NCI-H2107 treated with DMSO at 0.1 percent for 48 hours (cell line): ENCODE measurements around the gene MEGF6.

Source experiments
- DNase-seq: peaks from one replicate; lab custom pipeline; 2025; ENCODE audit not compliant: unreplicated experiment; lab: John Stamatoyannopoulos, UW

MEGF6 gene

GRCh38 chr1:3506943-3507342 lies 104.4 kb downstream of the MEGF6 start:
- no peak for DNase-seq

GRCh38 chr1:3506041-3506440 lies 105.3 kb downstream of the MEGF6 start:
- DNase-seq: no peak

DNA sequence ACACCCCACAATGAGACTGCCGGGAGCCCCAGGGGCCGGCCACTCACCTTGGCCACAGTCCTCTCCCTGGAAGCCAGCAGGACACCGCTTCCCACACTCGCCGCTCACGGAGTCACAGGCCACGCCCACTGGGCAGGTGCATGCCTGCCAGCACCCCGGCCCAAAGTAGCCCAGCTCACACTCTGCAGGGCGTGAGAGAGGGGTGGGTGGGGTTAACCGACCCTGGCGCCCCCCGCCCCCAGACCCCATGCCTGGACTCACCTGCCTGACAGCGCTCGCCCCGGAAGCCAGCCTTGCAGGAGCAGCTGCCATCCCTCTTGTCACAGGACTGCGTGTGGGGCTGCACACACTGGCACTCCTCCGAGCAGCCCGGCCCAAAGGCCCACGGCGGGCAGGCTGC lies 106.1 kb downstream of the MEGF6 start:
- no peak for DNase-seq

DNA sequence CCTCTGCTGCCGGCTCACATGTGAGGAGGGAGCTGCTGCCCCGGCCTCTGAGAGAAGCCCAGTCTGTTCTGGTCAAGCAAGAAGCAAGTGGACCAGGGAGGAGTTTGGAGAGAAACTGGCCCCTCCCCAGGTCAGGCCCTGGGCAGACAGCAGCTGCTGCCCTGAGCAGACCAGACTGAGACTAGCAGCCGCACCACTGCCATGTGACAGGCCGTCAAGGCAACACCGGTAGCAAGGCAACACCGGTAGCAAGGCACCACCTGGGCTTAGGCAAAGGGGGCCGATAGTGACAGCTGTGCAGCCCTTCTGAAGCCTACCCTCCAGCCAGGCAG lies 106.5 kb downstream of the MEGF6 start:
- DNase-seq: no peak

DNA sequence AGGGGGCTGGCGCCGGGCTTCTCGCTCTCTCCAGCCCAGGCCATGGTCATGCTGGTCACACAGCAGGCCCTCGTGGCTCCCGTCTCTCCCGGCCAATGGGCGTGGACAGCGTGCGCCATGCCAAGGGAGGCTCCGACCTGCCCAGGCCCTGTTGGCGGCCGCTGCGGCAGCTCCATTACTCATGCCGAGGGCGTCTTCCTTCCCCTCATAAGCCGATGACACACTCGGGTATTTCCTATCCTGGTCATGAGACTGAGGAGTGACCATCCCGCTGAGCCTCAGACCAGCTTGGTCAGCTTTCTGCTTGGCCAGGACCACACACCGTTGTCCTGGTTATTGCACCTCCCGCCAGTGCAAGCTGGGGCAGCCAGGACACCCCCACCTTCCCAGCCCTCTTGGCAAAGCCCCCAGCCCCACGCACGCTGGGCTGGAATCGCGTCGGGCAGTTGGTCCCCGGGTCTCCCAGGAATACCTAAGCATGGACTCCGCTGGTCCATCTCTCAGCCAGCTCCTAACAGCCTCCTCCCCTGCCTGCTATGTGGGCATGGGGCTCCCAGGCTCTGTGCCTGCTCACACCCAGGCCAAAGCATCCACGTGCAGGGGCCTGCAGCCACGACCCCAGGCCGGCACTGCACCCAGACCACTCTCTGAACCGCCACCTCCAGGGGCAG lies 107.0 kb downstream of the MEGF6 start:
- DNase-seq: no peak

DNA sequence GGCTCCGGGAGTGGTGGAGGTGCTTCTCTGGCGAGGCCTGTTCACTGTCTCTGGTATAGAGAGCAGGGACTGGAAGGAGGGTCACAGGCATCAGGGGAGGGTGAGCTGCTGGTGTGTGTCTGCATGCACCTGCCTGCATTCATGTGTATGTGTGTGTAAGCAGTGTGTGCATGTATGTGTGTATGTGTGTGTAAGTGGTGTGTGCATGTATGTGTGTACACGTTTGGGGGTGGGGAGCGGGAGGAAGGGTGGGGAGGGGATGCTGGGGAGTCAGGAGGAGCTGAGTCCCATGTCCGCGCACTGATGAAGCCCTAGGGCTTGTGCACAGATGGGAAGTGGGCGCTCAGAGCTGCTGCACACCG lies 107.8 kb downstream of the MEGF6 start:
- no peak for DNase-seq

DNA sequence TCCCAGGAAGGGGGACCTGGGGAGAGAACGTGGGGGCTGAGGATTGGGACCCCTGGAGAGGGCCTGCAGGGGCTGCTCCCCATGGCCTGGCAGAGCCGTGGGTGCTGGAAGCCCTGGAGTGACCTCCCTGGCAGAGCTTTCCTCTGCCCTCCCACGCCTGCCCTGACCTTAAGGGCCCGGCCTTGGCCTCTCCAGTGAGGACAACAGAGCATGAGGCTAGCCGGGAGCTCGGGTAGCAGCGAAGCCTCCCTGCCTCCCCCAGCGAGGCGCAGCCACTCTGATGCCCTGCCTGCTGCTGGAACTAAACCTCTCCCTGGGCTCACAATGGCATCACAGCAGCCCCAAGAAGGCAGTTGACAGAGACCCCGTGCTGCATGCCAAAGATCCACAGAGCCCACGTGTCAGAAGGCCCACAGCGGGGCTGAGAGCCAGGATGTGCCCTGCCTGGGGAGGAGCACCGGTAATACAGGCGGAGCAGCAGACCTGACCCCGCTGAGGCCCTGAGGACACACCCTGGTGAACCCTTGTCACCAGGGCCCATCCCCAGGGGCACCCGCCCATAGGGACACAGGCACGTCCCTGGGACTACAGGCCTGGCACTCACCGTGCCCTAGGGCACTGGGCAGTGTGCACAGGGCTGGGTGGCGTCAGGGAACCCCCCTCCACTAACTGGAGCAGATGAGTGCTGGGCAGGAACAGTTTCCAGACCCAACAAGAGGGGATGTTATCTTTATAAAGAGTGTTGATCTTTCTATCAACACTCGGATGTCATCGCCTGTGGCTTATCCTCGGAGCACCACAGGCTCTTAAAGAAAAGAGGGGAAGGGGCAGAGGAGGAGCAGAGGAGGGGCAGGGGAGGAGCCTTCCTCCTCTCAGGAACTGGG lies 108.4 kb downstream of the MEGF6 start:
- DNase-seq: no peak

GRCh38 chr1:3501856-3502640 lies 109.3 kb downstream of the MEGF6 start:
- no peak for DNase-seq

- no peak for DNase-seq
These were observed 109.9 kb downstream of the MEGF6 start for GRCh38 chr1:3501437-3501836.

DNA sequence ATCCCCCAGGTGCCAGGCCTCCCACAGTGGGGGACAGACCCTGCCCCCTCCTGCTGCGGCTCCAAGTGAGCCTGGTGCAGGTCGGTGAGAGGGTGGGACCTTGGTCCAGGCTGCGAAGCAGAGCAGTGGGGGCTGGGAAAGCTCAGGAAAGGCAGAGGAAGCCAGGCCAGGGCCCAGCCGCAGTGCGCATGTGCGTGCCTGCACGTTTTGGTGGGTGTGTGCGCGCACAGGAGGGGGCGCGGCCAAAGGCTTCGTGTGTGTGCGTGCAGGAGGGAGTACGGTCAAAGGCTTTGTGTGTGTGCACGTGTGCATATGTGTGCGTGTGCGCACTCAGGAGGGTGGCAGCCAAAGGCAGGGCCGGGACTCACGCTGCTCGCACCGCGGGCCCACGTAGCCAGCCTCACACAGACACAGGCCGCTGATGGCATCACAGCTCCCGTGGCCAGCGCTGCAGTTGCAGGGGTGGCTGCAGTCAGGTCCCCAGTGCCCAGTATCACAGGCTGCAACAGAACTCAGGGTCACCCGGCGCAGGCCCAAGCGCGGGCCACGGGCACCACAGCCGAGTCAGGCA lies 111.0 kb downstream of the MEGF6 start:
- DNase-seq: no peak

DNA sequence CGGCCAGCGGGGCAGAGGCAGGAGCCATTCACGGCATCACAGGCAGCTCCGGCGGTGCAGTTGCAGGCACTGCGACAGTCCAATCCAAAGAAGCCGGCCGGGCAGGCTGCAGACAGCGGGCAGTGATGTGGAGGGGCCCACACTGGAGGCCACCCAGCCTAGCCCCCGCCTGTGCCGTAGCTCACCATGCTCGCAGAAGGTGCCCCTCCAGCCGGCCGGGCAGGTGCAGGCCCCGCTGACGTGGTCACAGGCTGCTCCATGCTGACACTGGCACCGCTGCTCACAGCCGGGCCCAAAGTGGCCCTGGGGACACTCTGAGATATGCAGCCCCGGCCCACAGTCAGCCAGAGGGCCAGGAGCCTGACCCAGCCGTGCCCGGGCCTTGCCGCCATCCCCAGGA lies 111.7 kb downstream of the MEGF6 start:
- DNase-seq: no peak

- no peak for DNase-seq
These were observed 112.3 kb downstream of the MEGF6 start for GRCh38 chr1:3498986-3499385.

- DNase-seq: no peak
These were observed 112.9 kb downstream of the MEGF6 start for GRCh38 chr1:3498246-3498930.

- DNase-seq: no peak
These were observed 113.8 kb downstream of the MEGF6 start for GRCh38 chr1:3497521-3497920.

DNA sequence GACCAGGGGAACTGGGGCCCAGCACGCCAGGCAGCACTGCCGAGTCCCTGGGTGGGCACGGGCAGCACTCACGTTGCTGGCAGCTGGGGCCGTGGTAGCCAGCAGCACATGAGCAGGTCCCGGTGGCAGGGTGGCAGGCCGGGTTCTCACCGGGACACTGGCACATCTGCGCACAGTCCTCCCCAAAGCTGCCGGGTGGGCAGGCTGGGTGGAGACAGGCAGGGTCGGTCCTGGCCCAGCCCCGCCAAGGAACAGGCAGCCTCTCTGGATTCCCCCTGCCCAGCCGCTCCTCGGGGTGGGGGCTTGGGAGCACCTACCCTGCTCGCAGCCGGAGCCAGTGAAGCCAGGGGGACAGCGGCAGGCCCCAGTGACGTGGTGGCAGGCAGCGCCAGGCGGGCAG lies 114.4 kb downstream of the MEGF6 start:
- DNase-seq: no peak

- no peak for DNase-seq
These were observed 115.2 kb downstream of the MEGF6 start for GRCh38 chr1:3495776-3496745.

DNA sequence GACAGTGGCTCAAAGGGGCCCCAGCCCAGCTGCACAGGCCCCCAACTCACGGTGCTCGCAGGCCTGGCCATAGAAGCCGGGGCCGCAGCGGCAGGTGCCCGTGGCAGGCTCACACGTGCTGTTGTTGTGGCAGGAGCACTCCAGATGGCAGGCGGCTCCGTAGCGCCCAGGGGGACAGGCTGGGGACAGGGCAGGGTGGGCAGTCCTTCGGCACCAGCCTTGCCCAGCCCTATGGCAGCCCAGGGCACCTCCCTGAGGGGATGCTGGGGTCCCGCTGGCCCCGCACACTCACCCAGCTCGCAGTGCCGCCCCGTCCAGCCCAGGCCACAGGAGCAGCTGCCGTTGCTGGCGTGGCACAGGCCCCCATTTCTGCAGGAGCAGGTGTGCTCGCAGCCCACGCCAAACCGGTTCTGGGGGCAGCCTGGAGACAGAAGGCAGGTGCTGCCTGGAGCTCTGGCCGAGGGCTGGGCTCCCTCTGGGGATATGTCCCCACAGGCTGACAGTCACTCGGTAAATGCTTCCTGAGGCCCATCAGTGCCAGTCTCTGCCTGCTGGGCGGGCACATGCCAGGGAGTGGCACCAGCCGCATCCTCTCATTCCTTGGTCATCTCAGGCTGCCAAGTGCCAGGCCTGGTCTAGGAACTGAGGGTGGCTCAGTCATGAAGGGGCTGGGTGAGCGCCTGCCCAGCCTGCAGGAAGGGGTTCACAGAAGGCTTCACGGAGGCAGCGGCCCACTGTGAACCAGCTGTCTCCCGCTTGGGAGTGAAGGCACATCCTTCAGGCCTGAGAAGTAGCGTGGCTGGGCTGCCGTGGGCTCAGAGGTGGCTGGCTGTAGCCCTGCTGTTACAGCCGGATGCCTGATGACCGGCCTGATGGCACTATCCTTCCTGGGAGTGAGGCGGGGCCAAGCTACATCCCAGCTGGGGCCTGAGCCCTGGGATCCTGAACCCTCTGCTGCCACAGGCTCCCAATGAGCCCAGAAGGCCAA lies 116.7 kb downstream of the MEGF6 start:
- no peak for DNase-seq

GRCh38 chr1:3492545-3493246 lies 118.6 kb downstream of the MEGF6 start:
- no peak for DNase-seq
